Kidney epithelial cell (primary cell): Measurements from ENCODE around the gene TET2. TPM values are rescaled to one million over a fixed set of nuclear protein-coding genes. Genes with fewer than 3 reads are reported as not detected.

Experiments
- DNase-seq: peaks from one replicate; pipeline ENCODE4 v3.0.0-alpha.2; 2010; ENCODE audit warnings: low read depth
- H3K27me3 ChIP-seq: 2 replicates; pipeline ENCODE4 v1.6.0; 2011; ENCODE audit warnings: low read length; ENCODE audit not compliant: control insufficient read depth, insufficient read depth
- H3K36me3 ChIP-seq: 2 replicates; pipeline ENCODE4 v1.5.1; 2011; ENCODE audit warnings: low read length; ENCODE audit not compliant: control insufficient read depth, insufficient read depth
- H3K4me3 ChIP-seq: 2 replicates; pipeline ENCODE4 v1.5.1; 2011; ENCODE audit warnings: low read depth, mild to moderate bottlenecking, control low read depth, low read length
- CTCF ChIP-seq: IDR thresholded peaks from 2 replicates; pipeline ENCODE4 v1.5.1; 2011; ENCODE audit warnings: mild to moderate bottlenecking, moderate library complexity, low read length, control low read depth, inconsistent platforms; ENCODE audit not compliant: insufficient read depth, poor library complexity, severe bottlenecking
- total RNA-seq: library from RNA; depleted of rRNA; stranded (reverse); fragments of >200 nt; gene quantifications from 2 replicates; pipeline ENCODE4 v1.2.3, GENCODE V29; 2015

Gene TET2
- total RNA-seq, 1 donor from 2014 or later: 10.4 TPM

DNA sequence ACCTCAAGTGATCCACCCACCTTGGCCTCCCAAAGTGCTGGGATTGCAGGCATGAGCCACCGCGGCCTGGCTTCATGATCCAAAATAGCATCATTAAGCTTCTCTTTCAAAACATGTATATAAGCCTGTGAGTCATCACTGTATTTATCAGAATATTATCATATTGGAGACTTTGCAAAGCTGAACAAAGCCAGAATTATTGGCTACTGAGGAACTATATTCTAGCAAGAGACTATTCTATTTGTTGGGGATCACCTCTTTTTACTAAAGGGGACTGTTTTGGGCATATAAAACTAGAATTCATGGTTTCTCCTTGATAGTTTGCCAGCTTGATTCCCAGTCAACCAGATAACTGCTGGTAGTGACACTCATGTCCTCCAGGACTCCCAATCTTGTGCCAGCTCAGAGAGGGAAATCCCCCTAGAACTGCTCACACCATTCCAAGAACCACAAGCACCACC, 40.1 kb downstream of the TET2 start:
- Histone ChIP-seq H3K4me3 (no peak overlapping the region), H3K36me3 (no peaks in the 10 kb centered on the region), H3K27me3 (no peaks in the 10 kb centered on the region)
- no peak for DNase-seq
- TF ChIP-seq CTCF: no peak

GRCh38 chr4:105189855-105190650, 43.4 kb downstream of the TET2 start:
- DNase-seq: no peak
- Histone ChIP-seq H3K36me3 (no peaks in the 10 kb centered on the region), H3K27me3 (no peaks in the 10 kb centered on the region), H3K4me3 (no peak overlapping the region)
- TF ChIP-seq CTCF: no peak

GRCh38 chr4:105191621-105192210, 45.0 kb downstream of the TET2 start:
- H3K4me3 ChIP-seq: no peak overlapping the region
- DNase-seq: no peak
- no peaks in the 10 kb centered on the region for H3K36me3 ChIP-seq
- no peak for TF ChIP-seq CTCF
- no peaks in the 10 kb centered on the region for H3K27me3 ChIP-seq

DNA sequence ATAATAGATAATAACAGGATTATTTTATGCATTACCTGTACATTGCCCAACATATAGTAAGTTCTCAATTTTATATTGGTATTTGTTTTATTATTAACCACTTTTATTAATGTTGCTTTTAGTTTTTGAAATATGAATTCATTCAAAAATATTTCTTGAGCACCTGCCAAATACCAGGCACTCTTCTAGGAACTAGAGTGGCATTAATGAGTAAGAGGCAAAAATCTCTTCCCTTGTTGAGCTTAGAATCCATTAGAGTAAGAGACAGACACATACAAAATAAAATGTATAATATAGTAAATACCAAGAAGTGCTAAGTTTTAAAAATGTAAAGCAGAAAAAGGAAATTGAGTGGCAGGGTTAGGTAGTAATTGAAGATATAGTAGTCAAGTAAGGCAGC, 45.8 kb downstream of the TET2 start:
- Histone ChIP-seq H3K27me3 (no peaks in the 10 kb centered on the region), H3K36me3 (no peaks in the 10 kb centered on the region), H3K4me3 (no peak overlapping the region)
- no peak for DNase-seq
- TF ChIP-seq CTCF: no peak

DNA sequence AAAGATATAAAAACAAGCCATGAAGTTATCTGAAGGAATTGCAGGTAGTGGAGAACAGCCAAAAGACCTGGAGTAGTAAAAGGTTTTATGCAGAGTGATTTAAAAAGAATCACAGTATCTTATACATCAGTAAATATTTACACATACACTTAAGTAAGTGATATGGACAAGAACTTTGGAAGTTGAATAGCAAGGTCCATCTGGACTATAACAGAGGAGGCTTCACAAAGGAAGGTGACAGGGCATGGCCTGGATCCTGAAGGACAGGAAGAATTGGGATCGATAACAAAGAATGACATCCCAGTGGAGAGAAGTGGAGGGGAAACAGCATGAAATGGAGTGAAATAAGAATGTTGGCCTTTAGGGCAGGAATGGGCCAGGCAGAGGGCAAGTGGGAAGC, 46.2 kb downstream of the TET2 start:
- no peak for TF ChIP-seq CTCF
- DNase-seq: no peak
- Histone ChIP-seq H3K4me3 (no peak overlapping the region), H3K36me3 (no peaks in the 10 kb centered on the region), H3K27me3 (no peaks in the 10 kb centered on the region)
